Smooth muscle cell (in vitro differentiated cells): ENCODE data around the gene PTPRJ. TPM values are rescaled to one million over a fixed set of nuclear protein-coding genes. Genes with fewer than 3 reads are reported as not detected.
A peak's percentile ranks its signal among the peaks of the same experiment; 100 is the strongest.
"Not testable (repeated sequence)": the region's sequence is repeated elsewhere in the genome, so short reads cannot be mapped to it uniquely, and the experiment has no call there.

Source experiments
- DNase-seq: peaks from one replicate; lab custom pipeline; 2025; ENCODE audit not compliant: unreplicated experiment; lab: John Stamatoyannopoulos, UW
- H2AFZ ChIP-seq: fragments of 200-600 bp; sonication (generic); 2 replicates; pipeline ENCODE4 v1.6.0; 2016; ENCODE audit warnings: antibody characterized with exemption, low read depth, mild to moderate bottlenecking
- H3F3A ChIP-seq: fragments of 200-600 bp; sonication (generic); 2 replicates; pipeline ENCODE4 v1.6.0; 2017; ENCODE audit warnings: antibody characterized with exemption, low read depth
- H3K27ac ChIP-seq: fragments of 200-600 bp; sonication (generic); 2 replicates; pipeline ENCODE4 v1.5.1; 2016; ENCODE audit warnings: low read depth, mild to moderate bottlenecking
- H3K27me3 ChIP-seq: fragments of 200-600 bp; sonication (generic); 2 replicates; pipeline ENCODE4 v1.6.1; 2016; ENCODE audit warnings: low read depth, mild to moderate bottlenecking
- H3K36me3 ChIP-seq: fragments of 200-600 bp; sonication (generic); 2 replicates; pipeline ENCODE4 v1.5.1; 2016; ENCODE audit warnings: low read depth
- H3K4me1 ChIP-seq: fragments of 200-600 bp; sonication (generic); 2 replicates; pipeline ENCODE4 v1.5.1; 2016; ENCODE audit warnings: low read depth
- H3K4me2 ChIP-seq: fragments of 200-600 bp; sonication (generic); 2 replicates; pipeline ENCODE4 v1.6.0; 2016; ENCODE audit warnings: mild to moderate bottlenecking
- H3K4me3 ChIP-seq: fragments of 200-600 bp; sonication (generic); 2 replicates; pipeline ENCODE4 v1.5.1; 2016; ENCODE audit warnings: mild to moderate bottlenecking
- H3K79me2 ChIP-seq: fragments of 200-600 bp; sonication (generic); 2 replicates; pipeline ENCODE4 v1.6.0; 2016; ENCODE audit warnings: low read depth, mild to moderate bottlenecking
- H3K9ac ChIP-seq: fragments of 200-600 bp; sonication (generic); 2 replicates; pipeline ENCODE4 v1.6.0; 2016; ENCODE audit warnings: low read depth
- H3K9me3 ChIP-seq: fragments of 200-600 bp; sonication (generic); replicated peaks from 2 replicates; pipeline ENCODE4 v1.5.1; 2016; ENCODE audit warnings: low read depth
- H4K20me1 ChIP-seq: fragments of 200-600 bp; sonication (generic); 2 replicates; pipeline ENCODE4 v1.6.0; 2016; ENCODE audit warnings: low read depth
- CTCF ChIP-seq: fragments of 200-600 bp; sonication (generic); IDR thresholded peaks from 2 replicates; pipeline ENCODE4 v1.5.1; 2017; ENCODE audit warnings: borderline replicate concordance, mild to moderate bottlenecking, antibody characterized with exemption; ENCODE audit not compliant: insufficient read depth, poor library complexity, severe bottlenecking
- WGBS: methylation state at CpG from one replicate; pipeline ENCODE4 v1.1.7; 2016; ENCODE audit warnings: low lambda C conversion rate; 5-methylcytosine and 5-hydroxymethylcytosine counted together
- polyA plus RNA-seq: library from polyadenylated mRNA; unstranded; fragments of >200 nt; fragmentation: Nextera tagmentation; extraction: Ambion mirVana; gene quantifications from 2 replicates; pipeline ENCODE4 v1.2.1, GENCODE V29; 2016
- total RNA-seq: library from RNA; depleted of rRNA; stranded (reverse); fragments of >200 nt; gene quantifications from 2 replicates; pipeline ENCODE4 v1.2.3, GENCODE V29; 2014

The PTPRJ gene
- total and polyA plus RNA-seq, 2 experiments from 2014 or later = 1.5 to 6.3 TPM

GRCh38 chr11:48018528-48019216 lies 38.3 kb downstream of the PTPRJ start:
- no peak for DNase-seq
- H4K20me1 ChIP-seq = no peaks in the 10 kb centered on the region
- no peaks in the 10 kb centered on the region for H3K9me3 ChIP-seq
- no peak overlapping the region for H3K4me3 ChIP-seq
- WGBS = 43% methylated on average over 15 of the region's 15 CpGs
- no peaks in the 10 kb centered on the region for H3F3A ChIP-seq
- H3K4me2 ChIP-seq = peak overlapping the region; percentile 2
- no peaks in the 10 kb centered on the region for H3K79me2 ChIP-seq
- peaks cover 30% of the 10 kb centered on the region for H3K4me1 ChIP-seq
- no peaks in the 10 kb centered on the region for H3K27me3 ChIP-seq
- H3K27ac ChIP-seq = no peak overlapping the region
- H2AFZ ChIP-seq = peak overlapping the region; percentile 13
- H3K36me3 ChIP-seq = no peaks in the 10 kb centered on the region
- H3K9ac ChIP-seq = no peak overlapping the region
- no peak for TF ChIP-seq CTCF

- H3K9me3 ChIP-seq = no peaks in the 10 kb centered on the region
- no peaks in the 10 kb centered on the region for H4K20me1 ChIP-seq
- H3K4me3 ChIP-seq = no peak overlapping the region
- 53% methylated on average over 5 of the region's 6 CpGs for WGBS
- TF ChIP-seq CTCF = no peak
- H3K9ac ChIP-seq = no peak overlapping the region
- H2AFZ ChIP-seq = peak overlapping the region; percentile 13
- DNase-seq = no peak
- no peaks in the 10 kb centered on the region for H3K27me3 ChIP-seq
- no peaks in the 10 kb centered on the region for H3K36me3 ChIP-seq
- no peak overlapping the region for H3K27ac ChIP-seq
- H3K4me2 ChIP-seq = no peak overlapping the region
- H3F3A ChIP-seq = no peaks in the 10 kb centered on the region
- H3K4me1 ChIP-seq = peaks cover 30% of the 10 kb centered on the region
- H3K79me2 ChIP-seq = no peaks in the 10 kb centered on the region
Measured at GRCh38 chr11:48019217-48019584, 38.8 kb downstream of the PTPRJ start.

GRCh38 chr11:48019595-48019994 lies 39.2 kb downstream of the PTPRJ start:
- Histone ChIP-seq H3K27me3 (no peaks in the 10 kb centered on the region), H2AFZ (peak overlapping the region; percentile 13), H3K36me3 (no peaks in the 10 kb centered on the region), H3K9ac (no peak overlapping the region), H3K9me3 (no peaks in the 10 kb centered on the region), H3F3A (no peaks in the 10 kb centered on the region), H3K4me2 (no peak overlapping the region), H3K79me2 (no peaks in the 10 kb centered on the region), H3K4me1 (peaks cover 32% of the 10 kb centered on the region), H3K4me3 (no peak overlapping the region), H4K20me1 (no peaks in the 10 kb centered on the region), H3K27ac (no peak overlapping the region)
- 96% methylated on average over 8 of the region's 8 CpGs for WGBS
- no peak for DNase-seq
- no peak for TF ChIP-seq CTCF

- no peak overlapping the region for H3K9ac ChIP-seq
- no peaks in the 10 kb centered on the region for H3K79me2 ChIP-seq
- no peak overlapping the region for H2AFZ ChIP-seq
- no peaks in the 10 kb centered on the region for H3F3A ChIP-seq
- peaks cover 35% of the 10 kb centered on the region for H3K4me1 ChIP-seq
- H3K36me3 ChIP-seq = no peaks in the 10 kb centered on the region
- no peak for TF ChIP-seq CTCF
- no peak overlapping the region for H3K4me2 ChIP-seq
- 94% methylated on average over 17 of the region's 17 CpGs for WGBS
- DNase-seq = no peak
- H4K20me1 ChIP-seq = no peaks in the 10 kb centered on the region
- no peaks in the 10 kb centered on the region for H3K9me3 ChIP-seq
- H3K4me3 ChIP-seq = no peak overlapping the region
- H3K27ac ChIP-seq = no peak overlapping the region
- no peaks in the 10 kb centered on the region for H3K27me3 ChIP-seq
Measured at GRCh38 chr11:48020092-48020755, 39.9 kb downstream of the PTPRJ start.

- not testable (repeated sequence) for H3K27me3 ChIP-seq, H3K9ac ChIP-seq, H3K4me2 ChIP-seq, H3F3A ChIP-seq, H3K36me3 ChIP-seq, H3K9me3 ChIP-seq, H4K20me1 ChIP-seq, H3K27ac ChIP-seq, H2AFZ ChIP-seq, H3K4me3 ChIP-seq, H3K79me2 ChIP-seq, DNase-seq
- 98% methylated on average over 10 of the region's 10 CpGs for WGBS
- peaks cover 31% of the 10 kb centered on the region for H3K4me1 ChIP-seq
Measured at GRCh38 chr11:48021201-48021820, 41.0 kb downstream of the PTPRJ start.
